ENCODE data around the gene ACTN4. TPM values are rescaled to one million over a fixed set of nuclear protein-coding genes. Genes with fewer than 3 reads are reported as not detected.
A peak's percentile ranks its signal among the peaks of the same experiment; 100 is the strongest.

Gene ACTN4
- total RNA-seq, 1 donor from 2014 or later: 329 TPM

GRCh38 chr19:38727306-38727867 lies 79.9 kb downstream of the ACTN4 start:
- no peaks in the 10 kb centered on the region for H3K9me3 Mint-ChIP-seq
- no peak overlapping the region for H3K27ac Mint-ChIP-seq
- peaks cover 4% of the 10 kb centered on the region for H3K4me1 Mint-ChIP-seq (ENCODE audit: low read depth)
- H3K27me3 Mint-ChIP-seq (ENCODE audit: low read depth): no peaks in the 10 kb centered on the region
- DNase-seq (ENCODE audit: low spot score): no peak
- peaks cover 62% of the 10 kb centered on the region for H3K36me3 Mint-ChIP-seq (ENCODE audit: low read depth)
- H3K4me3 Mint-ChIP-seq (ENCODE audit: low read depth): no peak overlapping the region
- intact Hi-C loops (cut with micrococcal nuclease): no loop called here

GRCh38 chr19:38727868-38728660 lies 80.6 kb downstream of the ACTN4 start:
- peaks cover 4% of the 10 kb centered on the region for H3K4me1 Mint-ChIP-seq (ENCODE audit: low read depth)
- intact Hi-C loops (cut with micrococcal nuclease): no loop called here
- H3K27me3 Mint-ChIP-seq (ENCODE audit: low read depth): no peaks in the 10 kb centered on the region
- no peaks in the 10 kb centered on the region for H3K9me3 Mint-ChIP-seq
- DNase-seq (ENCODE audit: low spot score): no peak
- H3K36me3 Mint-ChIP-seq (ENCODE audit: low read depth): peaks cover 65% of the 10 kb centered on the region
- H3K4me3 Mint-ChIP-seq (ENCODE audit: low read depth): no peak overlapping the region
- no peak overlapping the region for H3K27ac Mint-ChIP-seq

- H3K4me1 Mint-ChIP-seq (ENCODE audit: low read depth): peaks cover 12% of the 10 kb centered on the region
- no peaks in the 10 kb centered on the region for H3K9me3 Mint-ChIP-seq
- intact Hi-C loops (cut with micrococcal nuclease): no loop called here
- no peak for DNase-seq (ENCODE audit: low spot score)
- no peak overlapping the region for H3K27ac Mint-ChIP-seq
- no peak overlapping the region for H3K4me3 Mint-ChIP-seq (ENCODE audit: low read depth)
- H3K27me3 Mint-ChIP-seq (ENCODE audit: low read depth): no peaks in the 10 kb centered on the region
- peaks cover 62% of the 10 kb centered on the region for H3K36me3 Mint-ChIP-seq (ENCODE audit: low read depth)
Measured at GRCh38 chr19:38728752-38729541, 81.5 kb downstream of the ACTN4 start.

GRCh38 chr19:38729653-38730469 lies 82.4 kb downstream of the ACTN4 start:
- H3K9me3 Mint-ChIP-seq: no peaks in the 10 kb centered on the region
- H3K27me3 Mint-ChIP-seq (ENCODE audit: low read depth): no peaks in the 10 kb centered on the region
- H3K4me3 Mint-ChIP-seq (ENCODE audit: low read depth): no peak overlapping the region
- peak; percentile 65 for DNase-seq (ENCODE audit: low spot score)
- H3K36me3 Mint-ChIP-seq (ENCODE audit: low read depth): peaks cover 60% of the 10 kb centered on the region
- H3K27ac Mint-ChIP-seq: peak overlapping the region; percentile 53
- intact Hi-C loops (cut with micrococcal nuclease): loop anchor here (5.0 kb wide), 1 partner anchor 202 kb away; the partner anchor contains the start of genes MRPS12 and SARS2
- peaks cover 21% of the 10 kb centered on the region for H3K4me1 Mint-ChIP-seq (ENCODE audit: low read depth)

GRCh38 chr19:38730470-38730730 lies 83.0 kb downstream of the ACTN4 start:
- Mint-ChIP-seq H3K4me1 (ENCODE audit: low read depth) (peaks cover 26% of the 10 kb centered on the region), H3K4me3 (ENCODE audit: low read depth) (no peak overlapping the region), H3K36me3 (ENCODE audit: low read depth) (peaks cover 55% of the 10 kb centered on the region), H3K27ac (peak overlapping the region; percentile 16), H3K27me3 (ENCODE audit: low read depth) (no peaks in the 10 kb centered on the region), H3K9me3 (no peaks in the 10 kb centered on the region)
- intact Hi-C loops (cut with micrococcal nuclease): loop anchor here (5.0 kb wide), 1 partner anchor 202 kb away; the partner anchor contains the start of genes MRPS12 and SARS2
- no peak for DNase-seq (ENCODE audit: low spot score)

- H3K36me3 Mint-ChIP-seq (ENCODE audit: low read depth): peaks cover 50% of the 10 kb centered on the region
- intact Hi-C loops (cut with micrococcal nuclease): loop anchor here (5.0 kb wide), 1 partner anchor 201 kb away; the partner anchor contains the start of genes MRPS12 and SARS2
- peaks cover 26% of the 10 kb centered on the region for H3K4me1 Mint-ChIP-seq (ENCODE audit: low read depth)
- H3K4me3 Mint-ChIP-seq (ENCODE audit: low read depth): no peak overlapping the region
- no peaks in the 10 kb centered on the region for H3K27me3 Mint-ChIP-seq (ENCODE audit: low read depth)
- DNase-seq (ENCODE audit: low spot score): no peak
- peak overlapping the region; percentile 16 for H3K27ac Mint-ChIP-seq
- H3K9me3 Mint-ChIP-seq: no peaks in the 10 kb centered on the region
Measured at GRCh38 chr19:38730731-38731589, 83.5 kb downstream of the ACTN4 start.

GRCh38 chr19:38731654-38732301 lies 84.3 kb downstream of the ACTN4 start:
- H3K27me3 Mint-ChIP-seq (ENCODE audit: low read depth): no peaks in the 10 kb centered on the region
- H3K27ac Mint-ChIP-seq: peak overlapping the region; percentile 28
- H3K9me3 Mint-ChIP-seq: no peaks in the 10 kb centered on the region
- H3K4me3 Mint-ChIP-seq (ENCODE audit: low read depth): no peak overlapping the region
- peak; percentile 8 for DNase-seq (ENCODE audit: low spot score)
- intact Hi-C loops (cut with micrococcal nuclease): loop anchor here (5.0 kb wide), 1 partner anchor 201 kb away; the partner anchor contains the start of genes MRPS12 and SARS2
- H3K4me1 Mint-ChIP-seq (ENCODE audit: low read depth): peaks cover 28% of the 10 kb centered on the region
- peaks cover 42% of the 10 kb centered on the region for H3K36me3 Mint-ChIP-seq (ENCODE audit: low read depth)

GRCh38 chr19:38733241-38733492 lies 85.7 kb downstream of the ACTN4 start:
- intact Hi-C loops (cut with micrococcal nuclease): loop anchor here (5.0 kb wide), 1 partner anchor 199 kb away; the partner anchor contains the start of genes MRPS12 and SARS2
- Mint-ChIP-seq H3K27me3 (ENCODE audit: low read depth) (peaks cover 6% of the 10 kb centered on the region), H3K36me3 (ENCODE audit: low read depth) (peaks cover 36% of the 10 kb centered on the region), H3K27ac (peak overlapping the region; percentile 85), H3K4me3 (ENCODE audit: low read depth) (no peak overlapping the region), H3K4me1 (ENCODE audit: low read depth) (peaks cover 34% of the 10 kb centered on the region), H3K9me3 (no peaks in the 10 kb centered on the region)
- peak; percentile 8 for DNase-seq (ENCODE audit: low spot score)

- peaks cover 6% of the 10 kb centered on the region for H3K27me3 Mint-ChIP-seq (ENCODE audit: low read depth)
- H3K4me1 Mint-ChIP-seq (ENCODE audit: low read depth): peaks cover 36% of the 10 kb centered on the region
- H3K9me3 Mint-ChIP-seq: no peaks in the 10 kb centered on the region
- peak overlapping the region; percentile 85 for H3K27ac Mint-ChIP-seq
- peak; percentile 8 for DNase-seq (ENCODE audit: low spot score)
- H3K4me3 Mint-ChIP-seq (ENCODE audit: low read depth): peak overlapping the region; percentile 62
- peaks cover 32% of the 10 kb centered on the region for H3K36me3 Mint-ChIP-seq (ENCODE audit: low read depth)
- intact Hi-C loops (cut with micrococcal nuclease): loop anchor here (5.0 kb wide), 1 partner anchor 199 kb away; the partner anchor contains the start of genes MRPS12 and SARS2
Measured at GRCh38 chr19:38733493-38734175, 86.2 kb downstream of the ACTN4 start.

GRCh38 chr19:38734176-38734425 lies 86.7 kb downstream of the ACTN4 start:
- Mint-ChIP-seq H3K36me3 (ENCODE audit: low read depth) (peaks cover 32% of the 10 kb centered on the region), H3K27me3 (ENCODE audit: low read depth) (peaks cover 6% of the 10 kb centered on the region), H3K9me3 (no peaks in the 10 kb centered on the region), H3K4me3 (ENCODE audit: low read depth) (peak overlapping the region; percentile 62), H3K4me1 (ENCODE audit: low read depth) (peaks cover 37% of the 10 kb centered on the region), H3K27ac (peak overlapping the region; percentile 85)
- intact Hi-C loops (cut with micrococcal nuclease): loop anchor here (5.0 kb wide), 1 partner anchor 198 kb away; the partner anchor contains the start of genes MRPS12 and SARS2
- no peak for DNase-seq (ENCODE audit: low spot score)
